ENCODE measurements around the gene ZC2HC1C. TPM values are rescaled to one million over a fixed set of nuclear protein-coding genes. Genes with fewer than 3 reads are reported as not detected.

ZC2HC1C gene
- polyA plus RNA-seq, 1 donor from 2014 or later = 3.9 TPM

DNA sequence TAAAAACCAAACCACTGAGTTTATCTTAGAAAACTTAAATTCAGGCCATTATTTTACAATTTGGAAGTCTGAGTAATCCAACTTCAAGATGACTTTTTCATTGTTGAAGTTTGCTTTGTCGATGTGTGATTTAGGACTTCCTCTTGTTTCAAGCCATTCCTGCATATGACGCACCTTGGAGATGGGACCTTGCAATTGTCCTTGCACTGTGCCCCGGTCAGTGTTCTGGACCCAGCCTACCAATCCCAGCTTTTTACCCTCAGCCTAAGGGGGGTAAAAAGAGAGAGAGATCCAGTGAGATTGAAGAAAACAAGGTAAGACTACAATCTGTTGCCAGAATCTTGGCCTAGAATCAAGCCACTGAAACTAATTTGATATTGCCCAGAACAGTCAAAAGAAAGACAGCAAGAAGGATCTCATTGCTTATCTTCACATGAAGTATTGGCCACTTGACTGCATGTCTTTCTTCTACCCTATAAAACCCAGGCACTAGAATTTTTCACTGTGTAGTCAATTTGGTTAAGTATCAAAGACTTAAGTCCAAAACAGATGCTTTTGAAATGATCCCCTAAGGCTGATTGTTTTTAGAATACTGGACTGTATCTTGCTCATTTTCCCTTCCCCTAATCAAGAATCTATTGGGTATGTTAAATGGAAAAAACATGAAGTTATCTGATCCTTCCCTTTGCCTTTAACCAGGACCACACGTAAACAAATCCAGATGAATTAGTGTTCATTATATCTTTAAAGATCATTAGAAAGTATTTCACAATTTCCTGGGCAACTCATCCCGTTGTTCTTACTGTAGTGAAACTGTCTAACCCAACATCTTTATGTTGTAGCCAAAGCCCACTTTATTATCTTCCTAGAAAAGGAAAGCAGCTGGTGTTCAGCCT lies 15.8 kb upstream of the ZC2HC1C start:
- Histone ChIP-seq H2AFZ (ENCODE audit: low read depth, low read length) (no peak overlapping the region), H4K20me1 (ENCODE audit: insufficient read depth) (no peaks in the 10 kb centered on the region), H3K4me3 (ENCODE audit: low read length) (no peak overlapping the region), H3K27ac (ENCODE audit: low read length) (no peak overlapping the region), H3K9me2 (ENCODE audit: insufficient read depth, low read length) (no peaks in the 10 kb centered on the region), H3K4me2 (ENCODE audit: low read length) (no peak overlapping the region), H3K36me3 (ENCODE audit: insufficient read depth, low read length) (no peaks in the 10 kb centered on the region), H3K9ac (ENCODE audit: low read length) (no peak overlapping the region), H3K79me2 (replicated peaks; ENCODE audit: insufficient read depth, low read length) (no peaks in the 10 kb centered on the region), H3K9me3 (ENCODE audit: low read length) (no peaks in the 10 kb centered on the region), H3F3A (ENCODE audit: insufficient read depth, low read length, poor library complexity, severe bottlenecking) (no peaks in the 10 kb centered on the region), H3K27me3 (ENCODE audit: insufficient read depth, low read depth, low read length) (no peaks in the 10 kb centered on the region)
- no peak for TF ChIP-seq RAD21 (conservative IDR thresholded peaks at IDR 0.05)
- no peak for TF ChIP-seq MXI1 (conservative IDR thresholded peaks at IDR 0.05; ENCODE audit: poor library complexity, severe bottlenecking)
- no peak for TF ChIP-seq SMC3 (conservative IDR thresholded peaks at IDR 0.05; ENCODE audit: poor library complexity)
- TF ChIP-seq EP300 (conservative IDR thresholded peaks at IDR 0.05; ENCODE audit: poor library complexity, severe bottlenecking) = no peak
- TF ChIP-seq EZH2 (IDR thresholded peaks at IDR 0.05; ENCODE audit: borderline replicate concordance, insufficient read depth, low read length, poor library complexity, severe bottlenecking) = no peak
- TF ChIP-seq, protein P1, sequence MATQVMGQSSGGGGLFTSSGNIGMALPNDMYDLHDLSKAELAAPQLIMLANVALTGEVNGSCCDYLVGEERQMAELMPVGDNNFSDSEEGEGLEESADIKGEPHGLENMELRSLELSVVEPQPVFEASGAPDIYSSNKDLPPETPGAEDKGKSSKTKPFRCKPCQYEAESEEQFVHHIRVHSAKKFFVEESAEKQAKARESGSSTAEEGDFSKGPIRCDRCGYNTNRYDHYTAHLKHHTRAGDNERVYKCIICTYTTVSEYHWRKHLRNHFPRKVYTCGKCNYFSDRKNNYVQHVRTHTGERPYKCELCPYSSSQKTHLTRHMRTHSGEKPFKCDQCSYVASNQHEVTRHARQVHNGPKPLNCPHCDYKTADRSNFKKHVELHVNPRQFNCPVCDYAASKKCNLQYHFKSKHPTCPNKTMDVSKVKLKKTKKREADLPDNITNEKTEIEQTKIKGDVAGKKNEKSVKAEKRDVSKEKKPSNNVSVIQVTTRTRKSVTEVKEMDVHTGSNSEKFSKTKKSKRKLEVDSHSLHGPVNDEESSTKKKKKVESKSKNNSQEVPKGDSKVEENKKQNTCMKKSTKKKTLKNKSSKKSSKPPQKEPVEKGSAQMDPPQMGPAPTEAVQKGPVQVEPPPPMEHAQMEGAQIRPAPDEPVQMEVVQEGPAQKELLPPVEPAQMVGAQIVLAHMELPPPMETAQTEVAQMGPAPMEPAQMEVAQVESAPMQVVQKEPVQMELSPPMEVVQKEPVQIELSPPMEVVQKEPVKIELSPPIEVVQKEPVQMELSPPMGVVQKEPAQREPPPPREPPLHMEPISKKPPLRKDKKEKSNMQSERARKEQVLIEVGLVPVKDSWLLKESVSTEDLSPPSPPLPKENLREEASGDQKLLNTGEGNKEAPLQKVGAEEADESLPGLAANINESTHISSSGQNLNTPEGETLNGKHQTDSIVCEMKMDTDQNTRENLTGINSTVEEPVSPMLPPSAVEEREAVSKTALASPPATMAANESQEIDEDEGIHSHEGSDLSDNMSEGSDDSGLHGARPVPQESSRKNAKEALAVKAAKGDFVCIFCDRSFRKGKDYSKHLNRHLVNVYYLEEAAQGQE (IDR thresholded peaks at IDR 0.05; ENCODE audit: borderline replicate concordance) = no peak
- no peak for TF ChIP-seq POLR2AphosphoS5 (IDR thresholded peaks at IDR 0.05)
- TF ChIP-seq, protein P2, sequence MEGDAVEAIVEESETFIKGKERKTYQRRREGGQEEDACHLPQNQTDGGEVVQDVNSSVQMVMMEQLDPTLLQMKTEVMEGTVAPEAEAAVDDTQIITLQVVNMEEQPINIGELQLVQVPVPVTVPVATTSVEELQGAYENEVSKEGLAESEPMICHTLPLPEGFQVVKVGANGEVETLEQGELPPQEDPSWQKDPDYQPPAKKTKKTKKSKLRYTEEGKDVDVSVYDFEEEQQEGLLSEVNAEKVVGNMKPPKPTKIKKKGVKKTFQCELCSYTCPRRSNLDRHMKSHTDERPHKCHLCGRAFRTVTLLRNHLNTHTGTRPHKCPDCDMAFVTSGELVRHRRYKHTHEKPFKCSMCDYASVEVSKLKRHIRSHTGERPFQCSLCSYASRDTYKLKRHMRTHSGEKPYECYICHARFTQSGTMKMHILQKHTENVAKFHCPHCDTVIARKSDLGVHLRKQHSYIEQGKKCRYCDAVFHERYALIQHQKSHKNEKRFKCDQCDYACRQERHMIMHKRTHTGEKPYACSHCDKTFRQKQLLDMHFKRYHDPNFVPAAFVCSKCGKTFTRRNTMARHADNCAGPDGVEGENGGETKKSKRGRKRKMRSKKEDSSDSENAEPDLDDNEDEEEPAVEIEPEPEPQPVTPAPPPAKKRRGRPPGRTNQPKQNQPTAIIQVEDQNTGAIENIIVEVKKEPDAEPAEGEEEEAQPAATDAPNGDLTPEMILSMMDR (IDR thresholded peaks at IDR 0.05; ENCODE audit: poor library complexity, severe bottlenecking) = no peak
- no peak for TF ChIP-seq TAF1 (IDR thresholded peaks at IDR 0.05; ENCODE audit: low read depth)

DNA sequence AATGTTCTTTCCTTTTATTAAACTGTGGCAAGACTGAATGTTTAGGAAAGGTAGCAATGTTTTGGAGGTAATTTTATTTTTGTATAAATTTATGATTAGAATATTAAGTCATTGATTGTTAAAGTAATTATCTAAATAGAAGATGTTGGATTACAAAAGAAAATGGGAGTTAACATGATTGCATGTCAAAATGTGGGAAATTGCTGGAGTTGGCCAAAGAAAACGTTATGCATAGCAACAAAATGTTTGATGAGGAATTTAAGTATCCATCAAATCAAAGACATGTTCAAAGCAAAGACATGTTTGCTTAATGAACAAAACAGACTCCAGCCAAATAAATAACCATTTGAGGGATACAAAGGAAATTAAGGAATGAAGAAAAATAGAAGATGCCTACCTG lies 15.0 kb upstream of the ZC2HC1C start:
- Histone ChIP-seq H4K20me1 (ENCODE audit: insufficient read depth) (no peaks in the 10 kb centered on the region), H3K9me3 (ENCODE audit: low read length) (no peaks in the 10 kb centered on the region), H3K79me2 (replicated peaks; ENCODE audit: insufficient read depth, low read length) (no peaks in the 10 kb centered on the region), H3K9ac (ENCODE audit: low read length) (no peak overlapping the region), H3K27ac (ENCODE audit: low read length) (no peak overlapping the region), H3K9me2 (ENCODE audit: insufficient read depth, low read length) (no peaks in the 10 kb centered on the region), H3K4me3 (ENCODE audit: low read length) (no peak overlapping the region), H2AFZ (ENCODE audit: low read depth, low read length) (no peak overlapping the region), H3K36me3 (ENCODE audit: insufficient read depth, low read length) (no peaks in the 10 kb centered on the region), H3K27me3 (ENCODE audit: insufficient read depth, low read depth, low read length) (no peaks in the 10 kb centered on the region), H3F3A (ENCODE audit: insufficient read depth, low read length, poor library complexity, severe bottlenecking) (no peaks in the 10 kb centered on the region), H3K4me2 (ENCODE audit: low read length) (no peak overlapping the region)
- TF ChIP-seq RAD21 (conservative IDR thresholded peaks at IDR 0.05) (no peak), TAF1 (IDR thresholded peaks at IDR 0.05; ENCODE audit: low read depth) (no peak), EZH2 (IDR thresholded peaks at IDR 0.05; ENCODE audit: borderline replicate concordance, insufficient read depth, low read length, poor library complexity, severe bottlenecking) (no peak), EP300 (conservative IDR thresholded peaks at IDR 0.05; ENCODE audit: poor library complexity, severe bottlenecking) (no peak), POLR2AphosphoS5 (IDR thresholded peaks at IDR 0.05) (no peak), MXI1 (conservative IDR thresholded peaks at IDR 0.05; ENCODE audit: poor library complexity, severe bottlenecking) (no peak), SMC3 (conservative IDR thresholded peaks at IDR 0.05; ENCODE audit: poor library complexity) (no peak)
- TF ChIP-seq, protein P1 (IDR thresholded peaks at IDR 0.05; ENCODE audit: borderline replicate concordance) = no peak
- TF ChIP-seq, protein P2 (IDR thresholded peaks at IDR 0.05; ENCODE audit: poor library complexity, severe bottlenecking) = no peak
